GM18498 (cell line): ENCODE results near the gene MPO.

Experiments used
- ATAC-seq: cut with Tn5 transposase; IDR thresholded peaks from one replicate; pipeline ENCODE4 v1.9.1; 2021; ENCODE audit warnings: mild to moderate bottlenecking, moderate library complexity; ENCODE audit not compliant: unreplicated experiment

Gene MPO

DNA sequence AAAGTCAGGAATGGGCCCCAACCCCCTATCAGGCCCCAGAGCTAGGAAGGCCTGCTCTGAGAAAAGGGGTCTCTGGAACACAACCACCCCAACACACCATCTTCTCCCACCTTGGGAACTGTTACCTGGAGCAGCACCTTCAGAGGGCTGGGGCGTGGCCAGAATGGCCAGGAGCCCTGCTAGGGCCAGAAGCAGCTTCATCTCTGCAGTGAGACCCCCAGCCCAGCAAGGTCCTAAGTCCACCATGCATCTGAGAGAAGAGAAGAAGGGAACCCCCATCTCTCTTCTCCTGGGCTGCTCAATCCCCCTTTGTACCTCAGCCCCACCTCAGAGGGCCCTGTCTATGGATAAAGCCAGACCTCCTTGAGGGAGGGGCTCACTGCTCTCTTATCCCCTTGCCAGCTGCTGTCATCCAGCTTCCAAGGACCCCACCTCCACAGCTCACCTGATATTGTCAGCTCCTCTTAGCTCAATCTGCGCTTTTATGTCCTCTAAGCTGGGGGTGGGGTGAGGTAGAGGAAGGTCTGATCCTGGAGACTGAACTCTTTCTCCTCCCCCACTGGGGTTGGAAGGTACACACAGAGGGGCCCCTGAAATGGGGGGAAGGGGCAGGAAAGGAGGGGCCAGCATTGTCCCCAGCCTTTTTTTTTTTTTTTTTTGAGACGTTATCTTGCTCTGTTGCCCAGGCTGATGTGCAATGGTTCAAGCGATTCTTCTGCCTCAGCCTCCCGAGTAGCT is at the start of gene MPO:
MPO (minus strand) TSS at position 456 of the 738 bp plus-strand sequence; CDS start at position 279, 177 bp downstream.
- no peak for ATAC-seq

DNA sequence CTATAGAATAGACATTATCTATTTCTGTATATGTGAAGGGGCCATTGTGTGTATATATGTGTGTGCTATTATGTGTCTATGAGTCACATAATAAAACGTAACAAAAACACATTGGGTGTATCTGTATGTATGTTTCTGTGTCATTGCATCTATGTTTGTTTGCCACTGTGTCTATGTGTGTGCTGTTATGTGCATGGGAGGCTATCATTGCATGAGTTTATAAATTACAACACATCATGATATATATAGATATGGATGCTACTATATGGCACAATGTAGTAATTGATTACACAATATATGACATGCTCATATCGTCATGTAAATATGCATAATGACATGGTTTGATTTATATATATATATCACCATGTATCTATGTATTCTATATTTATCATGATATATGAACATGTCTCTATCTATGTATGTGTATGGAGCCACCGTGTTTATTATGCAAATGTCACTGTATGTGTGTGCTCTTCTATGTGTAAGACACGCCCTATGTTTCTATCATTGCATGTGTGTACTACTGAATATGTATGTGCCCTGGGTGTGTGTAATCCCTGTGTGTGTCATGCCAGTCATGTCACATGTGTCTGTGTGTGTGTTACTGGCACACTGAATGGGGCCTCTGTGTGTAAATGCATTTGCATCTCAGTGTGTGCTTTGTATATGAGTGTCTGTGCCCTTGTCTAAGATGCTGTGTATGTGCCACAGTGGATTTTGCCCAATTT is 49.2 kb upstream of the MPO start:
- peak; percentile 8 for ATAC-seq

DNA sequence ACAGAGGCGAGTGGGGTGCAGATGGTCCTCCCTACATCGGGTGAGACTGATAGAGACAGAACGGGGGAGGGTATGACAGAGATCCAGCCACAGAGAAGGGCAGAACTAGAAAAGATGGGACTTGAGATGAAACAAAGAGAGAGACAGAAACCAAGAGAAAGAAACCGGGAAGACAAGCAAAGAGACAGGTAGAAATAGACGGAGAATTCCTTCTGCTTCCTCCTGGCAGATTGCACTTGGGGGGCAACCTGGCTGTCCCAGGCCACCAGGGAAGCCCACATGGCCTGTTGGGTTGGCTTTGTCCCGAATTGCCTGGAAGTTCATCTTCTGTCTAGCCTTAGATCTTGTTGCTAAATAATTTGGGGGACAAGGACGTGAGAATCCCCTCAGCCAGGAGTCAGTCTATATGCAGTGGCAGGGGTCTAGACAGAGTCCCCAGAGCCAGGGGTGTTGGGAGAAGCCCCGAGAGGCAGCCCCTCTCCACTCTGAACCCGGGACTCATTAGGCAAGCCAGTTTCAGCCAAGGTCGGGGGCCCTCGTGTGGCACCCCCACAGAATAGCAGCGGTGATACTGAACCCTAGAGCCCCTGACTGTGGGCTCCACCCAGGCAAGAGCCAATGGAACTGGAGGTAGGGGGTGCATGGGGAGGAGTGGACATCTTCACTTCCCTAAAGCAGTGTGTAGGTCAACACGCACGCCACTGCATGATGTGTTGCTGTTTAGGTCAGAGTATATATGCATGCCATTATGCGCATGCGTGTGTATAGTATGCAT is 48.5 kb upstream of the MPO start:
- peak; percentile 47 for ATAC-seq

GRCh38 chr17:58328195-58329034 is 47.7 kb upstream of the MPO start, which contains the start of gene TSPOAP1:
Gene TSPOAP1, minus strand, starts transcription at chr17:58328795. Its CDS starts 875 bp downstream, at chr17:58327920.
- ATAC-seq = peak; percentile 5

GRCh38 chr17:58327363-58328194 is 46.8 kb upstream of the MPO start:
- no peak for ATAC-seq

GRCh38 chr17:58326609-58327362 is 46.1 kb upstream of the MPO start:
- no peak for ATAC-seq

DNA sequence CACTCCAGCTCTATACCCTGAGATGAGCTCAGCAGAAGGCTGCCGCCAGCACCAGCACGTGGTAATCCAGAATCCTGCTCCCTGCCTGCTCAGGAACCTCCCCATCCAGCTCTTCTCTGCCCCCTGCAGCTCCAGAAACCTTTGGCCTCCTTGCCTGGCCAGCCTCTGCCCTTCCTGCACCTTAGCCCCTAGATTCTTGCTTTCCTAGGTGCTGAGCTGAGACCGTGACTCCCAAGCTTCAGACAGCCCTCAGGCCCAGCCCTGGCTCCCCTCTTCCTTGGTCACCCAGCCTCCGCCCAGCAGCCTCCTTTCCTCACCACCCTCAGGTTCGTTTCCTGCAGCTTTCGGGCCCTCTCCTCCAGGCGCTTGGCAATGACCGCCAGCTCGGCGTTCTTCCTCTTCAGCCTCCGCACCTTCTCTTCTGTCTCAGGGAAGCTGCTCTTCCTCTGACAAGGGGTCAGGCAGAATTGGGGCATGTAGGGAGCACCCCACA is 45.3 kb upstream of the MPO start:
- ATAC-seq = no peak

DNA sequence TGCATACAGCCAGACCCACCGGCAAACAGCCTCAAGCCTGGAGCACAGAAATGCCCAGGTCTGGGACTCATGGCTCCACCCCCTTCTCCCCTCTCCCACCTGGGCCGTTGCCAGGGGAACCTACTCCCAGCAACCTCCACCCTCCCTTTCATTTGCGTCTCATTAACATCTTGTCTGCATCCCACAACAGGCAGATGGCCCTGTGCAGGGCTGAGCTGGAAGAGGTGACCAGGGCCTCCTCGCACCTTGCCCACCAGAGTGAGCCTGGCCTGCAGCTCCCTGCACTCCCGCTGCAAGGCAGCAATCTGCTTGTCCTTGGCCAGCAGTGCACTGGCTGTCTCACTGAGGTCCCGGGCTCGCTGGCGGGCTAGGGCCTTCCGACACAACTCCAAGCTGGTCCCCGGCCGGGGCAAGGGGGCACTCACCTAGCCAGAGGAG is 44.6 kb upstream of the MPO start:
- no peak for ATAC-seq

GRCh38 chr17:58324409-58325288 is 43.9 kb upstream of the MPO start:
- no peak for ATAC-seq

DNA sequence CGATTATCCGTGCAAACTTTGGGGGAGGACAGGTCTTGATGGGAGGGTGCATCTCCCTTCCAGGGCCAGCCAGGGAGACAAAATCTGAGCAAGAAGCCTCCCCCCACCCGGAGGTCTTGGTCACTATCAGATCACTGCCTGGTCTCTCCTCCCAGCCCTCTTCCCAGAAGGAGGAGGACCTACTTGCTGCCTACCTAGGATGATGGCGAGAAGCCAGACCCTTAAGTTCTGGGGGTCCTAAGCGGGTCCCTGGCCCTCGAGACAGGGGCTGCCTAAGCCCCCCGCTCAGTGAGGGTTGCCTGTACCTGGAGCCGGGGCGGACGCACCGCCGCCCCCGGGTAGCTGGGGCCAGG is 43.3 kb upstream of the MPO start:
- ATAC-seq = no peak

DNA sequence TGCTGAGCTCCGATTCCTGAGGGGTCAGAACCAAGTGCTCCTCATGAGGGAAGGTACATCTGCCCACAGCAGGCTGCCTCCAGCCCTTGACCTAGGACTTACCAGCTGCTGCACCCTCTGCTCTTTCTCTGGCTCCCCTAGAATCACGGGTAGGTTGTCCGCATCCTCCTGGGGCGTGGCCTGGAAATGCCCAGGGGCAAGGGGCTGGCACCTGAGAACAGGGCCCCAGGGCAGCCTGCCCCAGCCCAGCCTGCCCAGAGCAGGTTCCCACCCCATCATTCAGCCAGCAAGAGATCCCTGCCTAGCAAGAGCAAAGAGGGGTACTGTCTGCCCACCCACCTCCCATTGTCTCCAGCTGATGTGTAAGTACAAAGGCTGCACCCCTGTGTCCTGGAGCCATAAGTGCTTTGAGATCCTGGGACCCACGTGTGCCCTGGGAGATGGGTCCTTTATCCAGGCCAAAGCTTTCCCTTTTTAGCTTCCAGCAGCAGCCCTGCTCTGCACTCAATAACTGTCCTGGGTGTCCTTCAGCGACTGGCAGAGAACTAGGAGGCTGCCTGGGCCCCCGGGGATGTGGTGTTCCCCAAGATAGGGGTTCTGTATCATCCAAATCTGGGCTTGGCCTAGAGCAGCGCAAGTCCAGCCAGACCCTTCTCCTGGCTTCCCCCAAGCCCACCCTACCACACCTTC is 42.8 kb upstream of the MPO start:
- no peak for ATAC-seq

GRCh38 chr17:58322581-58323185 is 41.9 kb upstream of the MPO start:
- ATAC-seq = no peak

GRCh38 chr17:58321571-58322525 is 41.1 kb upstream of the MPO start:
- ATAC-seq = no peak

DNA sequence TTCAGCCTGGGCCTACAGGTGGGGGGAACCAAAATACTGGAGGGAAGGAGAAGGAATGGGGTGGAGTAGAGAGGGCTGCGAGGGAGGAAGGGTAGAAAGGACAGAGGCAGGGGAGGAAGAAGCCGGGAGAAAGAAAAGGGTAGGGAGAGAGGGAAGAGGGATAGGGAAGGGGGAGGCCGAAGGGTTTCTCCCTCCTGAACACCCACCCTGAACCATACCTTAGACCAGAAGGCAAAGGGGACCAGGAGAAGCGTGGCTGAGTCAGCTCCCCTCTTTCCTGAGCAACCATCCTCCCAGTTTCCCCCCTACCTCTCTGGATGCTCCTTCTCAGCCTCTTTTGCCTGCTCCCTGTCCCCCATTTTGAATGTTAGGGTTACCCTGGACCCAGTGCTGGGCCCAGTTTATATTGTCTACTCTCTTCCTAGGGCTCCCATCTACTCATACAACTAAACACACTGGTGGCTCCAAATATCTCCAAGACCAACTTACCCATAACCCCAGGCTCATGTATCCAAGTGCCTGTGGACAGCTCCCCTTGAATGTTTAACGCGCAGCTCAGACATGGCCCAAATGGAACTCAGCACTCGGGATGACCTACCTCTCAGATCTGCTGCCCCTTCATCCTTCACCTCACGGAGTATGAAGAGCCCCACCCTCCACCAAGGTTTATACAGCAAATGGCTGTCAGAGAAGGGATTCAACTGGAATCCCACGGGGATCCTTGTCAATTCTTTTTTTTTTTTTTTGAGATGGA is 40.0 kb upstream of the MPO start:
- no peak for ATAC-seq

DNA sequence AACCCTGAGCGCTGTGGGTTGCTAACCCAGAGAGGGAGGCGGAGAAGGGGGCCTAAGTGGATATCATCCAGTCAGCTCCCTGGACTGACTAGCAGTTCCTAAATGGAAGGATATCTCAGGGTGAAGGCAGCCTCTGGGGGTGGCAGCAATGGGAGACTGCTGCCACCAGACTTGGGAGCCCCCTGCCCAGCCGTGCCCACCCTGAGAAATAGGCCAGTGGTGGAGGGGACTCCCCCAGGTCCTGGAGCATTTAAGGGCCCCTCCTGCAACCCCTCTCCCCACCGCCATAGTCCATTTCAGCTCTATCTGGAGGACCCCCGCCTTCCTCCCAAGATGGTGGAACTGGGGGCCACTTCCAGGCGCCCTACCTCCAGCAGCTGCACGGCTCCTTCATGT is 39.4 kb upstream of the MPO start:
- no peak for ATAC-seq
